Skeletal muscle cell (primary cell): ENCODE data around the gene IL1R1.

Experiments
- DNase-seq: peaks from one replicate; pipeline ENCODE4 v3.0.0-alpha.2; 2010; ENCODE audit warnings: low read depth
- H3K4me3 ChIP-seq: 2 replicates; pipeline ENCODE4 v1.5.1; 2011; ENCODE audit warnings: low read depth, mild to moderate bottlenecking, control low read depth, low read length, moderate library complexity

IL1R1 gene

GRCh38 chr2:102130647-102130991 is 11.9 kb upstream of the IL1R1 start:
- no peak for DNase-seq
- no peak overlapping the region for H3K4me3 ChIP-seq

- DNase-seq, result no peak
- no peak overlapping the region for H3K4me3 ChIP-seq
Observed at GRCh38 chr2:102131564-102131963, 11.0 kb upstream of the IL1R1 start.

GRCh38 chr2:102137138-102137537 is 5.4 kb upstream of the IL1R1 start:
- DNase-seq, result no peak
- no peak overlapping the region for H3K4me3 ChIP-seq

- no peak overlapping the region for H3K4me3 ChIP-seq
- no peak for DNase-seq
Observed at GRCh38 chr2:102138331-102138730, 4.2 kb upstream of the IL1R1 start.

- peak; percentile 55 for DNase-seq
- no peak overlapping the region for H3K4me3 ChIP-seq
Observed at GRCh38 chr2:102139851-102140250, 2.7 kb upstream of the IL1R1 start.

- DNase-seq, result no peak
- no peak overlapping the region for H3K4me3 ChIP-seq
Observed at GRCh38 chr2:102140377-102140776, 2.2 kb upstream of the IL1R1 start.

- H3K4me3 ChIP-seq, result peak overlapping the region; percentile 65
- peak; percentile 97 for DNase-seq
Observed at GRCh38 chr2:102141011-102141943, 1.3 kb upstream of the IL1R1 start.

GRCh38 chr2:102142829-102143449 is 393 bp downstream of the IL1R1 start:
- no peak for DNase-seq
- H3K4me3 ChIP-seq, result peak overlapping the region; percentile 65

- H3K4me3 ChIP-seq, result peak overlapping the region; percentile 65
- DNase-seq, result no peak
Observed at GRCh38 chr2:102143450-102143985, 972 bp downstream of the IL1R1 start.

GRCh38 chr2:102144128-102144527 is 1.6 kb downstream of the IL1R1 start:
- DNase-seq, result no peak
- H3K4me3 ChIP-seq, result peak overlapping the region; percentile 65

GRCh38 chr2:102145107-102145506 is 2.6 kb downstream of the IL1R1 start:
- H3K4me3 ChIP-seq, result no peak overlapping the region

GRCh38 chr2:102145934-102146333 is 3.4 kb downstream of the IL1R1 start:
- no peak overlapping the region for H3K4me3 ChIP-seq
- no peak for DNase-seq

More at GRCh38 chr2:102145107-102145506, 2.6 kb downstream of the IL1R1 start:
- no peak for DNase-seq

- DNase-seq, result no peak
- no peak overlapping the region for H3K4me3 ChIP-seq
Observed at GRCh38 chr2:102147935-102148334, 5.4 kb downstream of the IL1R1 start.

GRCh38 chr2:102149243-102149642 is 6.7 kb downstream of the IL1R1 start:
- H3K4me3 ChIP-seq, result no peak overlapping the region
- DNase-seq, result no peak

GRCh38 chr2:102149644-102150455 is 7.3 kb downstream of the IL1R1 start:
- DNase-seq, result no peak
- H3K4me3 ChIP-seq, result no peak overlapping the region

- H3K4me3 ChIP-seq, result no peak overlapping the region
Observed at GRCh38 chr2:102154364-102154763, 11.8 kb downstream of the IL1R1 start.

GRCh38 chr2:102154946-102155702 is 12.6 kb downstream of the IL1R1 start:
- no peak overlapping the region for H3K4me3 ChIP-seq
- no peak for DNase-seq

More at GRCh38 chr2:102154364-102154763, 11.8 kb downstream of the IL1R1 start:
- no peak for DNase-seq

- no peak for DNase-seq
- H3K4me3 ChIP-seq, result no peak overlapping the region
Observed at GRCh38 chr2:102155703-102156515, 13.4 kb downstream of the IL1R1 start.
